Esophagus muscularis mucosa (tissue), 4 donors: Measurements from ENCODE around the gene ANK3.

Source experiments
- EP300 ChIP-seq: sonication (generic); formaldehyde crosslinking; IDR thresholded peaks from one replicate; pipeline ENCODE4 v1.6.1; 2017; ENCODE audit warnings: antibody characterized with exemption
- POLR2A ChIP-seq: fragments of 450-650 bp; IDR thresholded peaks from one replicate; pipeline ENCODE4 v1.6.1; 2017; ENCODE audit warnings: antibody characterized with exemption, moderate library complexity, mild to moderate bottlenecking, low read depth
- POLR2AphosphoS5 ChIP-seq, 2 donors: sonication (generic); formaldehyde crosslinking; IDR thresholded peaks; one replicate each; pipeline ENCODE4 v1.6.1; 2017; ENCODE audit warnings: antibody characterized with exemption in 2 of 2
- TF ChIP-seq, protein P1 (sequence below), 3 experiments: fragments of 200-600 bp in 2 of 3; fragments of 450-650 bp in 1 of 3; sonication (generic) in 2 of 3; IDR thresholded peaks; one replicate each; pipeline ENCODE4 v1.5.1; 2017 to 2019; ENCODE audit warnings: antibody characterized with exemption in 3 of 3, mild to moderate bottlenecking in 2 of 3, moderate library complexity in 1 of 3

GRCh38 chr10:60182691-60183090, 207.0 kb downstream of the ANK3 start:
- TF ChIP-seq, protein P1, sequence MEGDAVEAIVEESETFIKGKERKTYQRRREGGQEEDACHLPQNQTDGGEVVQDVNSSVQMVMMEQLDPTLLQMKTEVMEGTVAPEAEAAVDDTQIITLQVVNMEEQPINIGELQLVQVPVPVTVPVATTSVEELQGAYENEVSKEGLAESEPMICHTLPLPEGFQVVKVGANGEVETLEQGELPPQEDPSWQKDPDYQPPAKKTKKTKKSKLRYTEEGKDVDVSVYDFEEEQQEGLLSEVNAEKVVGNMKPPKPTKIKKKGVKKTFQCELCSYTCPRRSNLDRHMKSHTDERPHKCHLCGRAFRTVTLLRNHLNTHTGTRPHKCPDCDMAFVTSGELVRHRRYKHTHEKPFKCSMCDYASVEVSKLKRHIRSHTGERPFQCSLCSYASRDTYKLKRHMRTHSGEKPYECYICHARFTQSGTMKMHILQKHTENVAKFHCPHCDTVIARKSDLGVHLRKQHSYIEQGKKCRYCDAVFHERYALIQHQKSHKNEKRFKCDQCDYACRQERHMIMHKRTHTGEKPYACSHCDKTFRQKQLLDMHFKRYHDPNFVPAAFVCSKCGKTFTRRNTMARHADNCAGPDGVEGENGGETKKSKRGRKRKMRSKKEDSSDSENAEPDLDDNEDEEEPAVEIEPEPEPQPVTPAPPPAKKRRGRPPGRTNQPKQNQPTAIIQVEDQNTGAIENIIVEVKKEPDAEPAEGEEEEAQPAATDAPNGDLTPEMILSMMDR (IDR thresholded peaks at IDR 0.05): no peak
- TF ChIP-seq POLR2A (no peak), POLR2AphosphoS5 (IDR thresholded peaks at IDR 0.05) (no peak), EP300 (no peak)
